IMR-90 (cell line): ENCODE data around the gene TTLL12. TPM values are rescaled to one million over a fixed set of nuclear protein-coding genes. Genes with fewer than 3 reads are reported as not detected.

Experiments used
- ATAC-seq: fragments of 200-7000 bp; cut with Tn5 transposase; 2 replicates; pipeline ENCODE4 v1.9.1; 2020; ENCODE audit warnings: low read depth, mild to moderate bottlenecking, moderate library complexity
- BruUV-seq: library from RNA; stranded (reverse); fragments of 400-500 nt; replicated peaks from 2 replicates; lab custom pipeline; 2021; lab: Mats Ljungman, UMichigan
- CTCF ChIA-PET: fragments of 300-600 bp; formaldehyde crosslinking; extraction: SDS; loops from one replicate; lab custom pipeline; 2021; ENCODE audit warnings: antibody characterized with exemption; lab: Yijun Ruan, JAX
- POLR2A ChIA-PET: fragments of 300-600 bp; sonication (Branson Sonifier 250); formaldehyde crosslinking; loops from one replicate; lab custom pipeline; 2022; ENCODE audit warnings: antibody characterized with exemption; ENCODE audit not compliant: unreplicated experiment; lab: Charles Lee
- DNase-seq: peaks from one replicate; pipeline ENCODE4 v3.0.0; 2013
- H2AFZ ChIP-seq: replicated peaks from 2 replicates; pipeline ENCODE3; 2013; ENCODE audit warnings: low read length, mild to moderate bottlenecking; ENCODE audit not compliant: poor library complexity
- H2AK5ac ChIP-seq: 2 replicates; pipeline ENCODE4 v1.6.1; 2013; ENCODE audit warnings: low read depth, low read length, inconsistent platforms
- H2AK9ac ChIP-seq: replicated peaks from 2 replicates; pipeline ENCODE3; 2013; ENCODE audit warnings: mild to moderate bottlenecking, low read depth, low read length, moderate library complexity; ENCODE audit not compliant: poor library complexity
- H2BK120ac ChIP-seq: 2 replicates; pipeline ENCODE4 v1.6.1; 2013; ENCODE audit warnings: low read depth, low read length, inconsistent platforms
- H2BK15ac ChIP-seq: 3 replicates; pipeline ENCODE4 v1.6.1; 2013; ENCODE audit warnings: low read depth, low read length, inconsistent platforms
- H2BK20ac ChIP-seq: 2 replicates; pipeline ENCODE4 v1.6.1; 2013; ENCODE audit warnings: low read depth, mild to moderate bottlenecking, inconsistent platforms, low read length, moderate library complexity
- H2BK5ac ChIP-seq: 2 replicates; pipeline ENCODE4 v1.6.1; 2013; ENCODE audit warnings: mild to moderate bottlenecking, low read depth, low read length, inconsistent platforms; ENCODE audit not compliant: poor library complexity, severe bottlenecking
- H3K14ac ChIP-seq: replicated peaks from 2 replicates; pipeline ENCODE4 v1.6.1; 2013; ENCODE audit warnings: low read depth, low read length, inconsistent platforms
- H3K18ac ChIP-seq: 2 replicates; pipeline ENCODE4 v1.6.1; 2013; ENCODE audit warnings: low read depth, low read length, control low read depth
- H3K23ac ChIP-seq: 2 replicates; pipeline ENCODE4 v1.6.1; 2013; ENCODE audit warnings: low read depth, low read length, inconsistent platforms
- H3K27ac ChIP-seq: 2 replicates; pipeline ENCODE4 v1.5.1; 2013; ENCODE audit warnings: mild to moderate bottlenecking, control low read depth, low read length; ENCODE audit not compliant: insufficient read depth
- H3K27me3 ChIP-seq: 2 replicates; pipeline ENCODE4 v1.6.1; 2013; ENCODE audit warnings: low read length; ENCODE audit not compliant: control insufficient read depth, insufficient read depth
- H3K36me3 ChIP-seq: 2 replicates; pipeline ENCODE4 v1.6.1; 2013; ENCODE audit warnings: low read length, mixed read lengths; ENCODE audit not compliant: control insufficient read depth, insufficient read depth
- H3K4ac ChIP-seq: 2 replicates; pipeline ENCODE4 v1.6.1; 2013; ENCODE audit warnings: low read depth, low read length, inconsistent platforms
- H3K4me1 ChIP-seq: 2 replicates; pipeline ENCODE4 v1.6.1; 2013; ENCODE audit warnings: low read length, mixed read lengths; ENCODE audit not compliant: control insufficient read depth, insufficient read depth
- H3K4me2 ChIP-seq: 2 replicates; pipeline ENCODE4 v1.6.1; 2013; ENCODE audit warnings: low read depth, mild to moderate bottlenecking, control low read depth, low read length, moderate library complexity
- H3K4me3 ChIP-seq: 2 replicates; pipeline ENCODE4 v1.5.1; 2013; ENCODE audit warnings: low read depth, mild to moderate bottlenecking, control low read depth, low read length, moderate library complexity; ENCODE audit not compliant: insufficient read depth
- H3K56ac ChIP-seq: 2 replicates; pipeline ENCODE4 v1.6.1; 2013; ENCODE audit warnings: low read length, inconsistent platforms; ENCODE audit not compliant: insufficient read depth; ENCODE audit errors: extremely low read depth
- H3K79me1 ChIP-seq, 2 experiments: 2 replicates each; pipeline ENCODE4 v1.6.1; 2013; ENCODE audit warnings: low read length in 2 of 2, inconsistent platforms in 1 of 2, low read depth in 1 of 2
- H3K9ac ChIP-seq: 2 replicates; pipeline ENCODE4 v1.6.1; 2013; ENCODE audit warnings: low read depth, low read length, control low read depth
- H3K9me1 ChIP-seq: 2 replicates; pipeline ENCODE4 v1.6.1; 2013; ENCODE audit warnings: low read length, inconsistent platforms; ENCODE audit not compliant: insufficient read depth
- H3K9me3 ChIP-seq: 2 replicates; pipeline ENCODE4 v1.6.1; 2013; ENCODE audit warnings: low read length; ENCODE audit not compliant: control insufficient read depth, insufficient read depth
- H4K20me1 ChIP-seq: 2 replicates; pipeline ENCODE4 v1.6.1; 2013; ENCODE audit warnings: low read length, inconsistent platforms; ENCODE audit not compliant: insufficient read depth
- H4K5ac ChIP-seq: 2 replicates; pipeline ENCODE4 v1.6.1; 2013; ENCODE audit warnings: mild to moderate bottlenecking, low read depth, low read length, control low read depth
- H4K8ac ChIP-seq, 2 experiments: 2 replicates each; pipeline ENCODE4 v1.6.1; 2013; ENCODE audit warnings: low read depth in 2 of 2, low read length in 2 of 2, control low read depth in 1 of 2, inconsistent platforms in 1 of 2
- H4K91ac ChIP-seq: 2 replicates; pipeline ENCODE4 v1.6.1; 2013; ENCODE audit warnings: low read depth, low read length, inconsistent platforms; ENCODE audit not compliant: insufficient read depth
- CTCF ChIP-seq: conservative IDR thresholded peaks from 2 replicates; pipeline ENCODE4 v1.5.1; 2012; ENCODE audit warnings: mild to moderate bottlenecking, low read depth, low read length, improper control_type of control experiment
- NFE2L2 ChIP-seq: fragments of 150-350 bp; IDR thresholded peaks from 2 replicates; pipeline ENCODE4 v1.6.1; 2016; ENCODE audit warnings: low read depth, mild to moderate bottlenecking, low read length
- RAD21 ChIP-seq: IDR thresholded peaks from 2 replicates; pipeline ENCODE4 v1.6.1; 2012; ENCODE audit warnings: low read length, improper control_type of control experiment
- SMC3 ChIP-seq: fragments of 150-350 bp; IDR thresholded peaks from 2 replicates; pipeline ENCODE4 v1.6.1; 2016; ENCODE audit warnings: low read depth, mild to moderate bottlenecking, antibody characterized with exemption, low read length, moderate library complexity
- WGBS, 2 experiments: methylation state at CpG; one replicate each; pipeline versions ENCODE4 v1.1.5 to v1.1.7; 2013; ENCODE audit warnings: missing lambda C conversion rate in 2 of 2; ENCODE audit not compliant: insufficient read length in 1 of 2; ENCODE audit errors: extremely low coverage in 2 of 2; 5-methylcytosine and 5-hydroxymethylcytosine counted together
- dilution Hi-C: fragments of 300-500 bp; cut with HindIII; formaldehyde crosslinking; loops from one replicate; pipeline ENCODE4 v1.14.3; 2018; ENCODE audit warnings: low sequenced_read_pairs; ENCODE audit not compliant: unreplicated experiment
- in situ Hi-C: fragments of 300-500 bp; cut with MboI; formaldehyde crosslinking; loops from 3 replicates; pipeline ENCODE4 v1.14.3; 2019; ENCODE audit warnings: low sequenced_read_pairs, inconsistent platforms, mixed read lengths
- intact Hi-C: fragments of 100-400 bp; cut with micrococcal nuclease; formaldehyde crosslinking; loops from 2 replicates; pipeline ENCODE4 v1.10.0; 2022
- polyA plus RNA-seq, 3 experiments: library from polyadenylated mRNA; depleted of rRNA; stranded (reverse); fragments of >200 nt; gene quantifications; 2 replicates each; pipeline ENCODE4 v1.2.3, GENCODE V29; 2012; ENCODE audit warnings: low replicate concordance in 1 of 3
- total RNA-seq: library from RNA; depleted of rRNA; stranded (reverse); fragments of >200 nt; gene quantifications from 2 replicates; pipeline ENCODE4 v1.2.3, GENCODE V29; 2012

The TTLL12 gene
- total and polyA plus RNA-seq, 2 of the 4 experiments (the other 2 are of a cell fraction), result 20.9 to 30.1 TPM

- H3K4ac ChIP-seq, result no peak overlapping the region
- peak overlapping the region; percentile 85 for H2AK9ac ChIP-seq
- no peak overlapping the region for H3K56ac ChIP-seq
- no peak overlapping the region for H4K5ac ChIP-seq
- H3K27ac ChIP-seq, result no peak overlapping the region
- intact Hi-C loops (loop anchor here (1.0 kb wide), 2 partner anchors 115 to 154 kb away; no protein-coding TSS in a partner anchor), dilution Hi-C loops (no loop called here), in situ Hi-C loops (no loop called here)
- H4K20me1 ChIP-seq, result no peaks in the 10 kb centered on the region
- no peak overlapping the region for H3K14ac ChIP-seq
- no peak overlapping the region for H3K23ac ChIP-seq
- no TSS peak for BruUV-seq
- H2BK20ac ChIP-seq, result no peak overlapping the region
- H3K18ac ChIP-seq, result no peak overlapping the region
- no peaks in the 10 kb centered on the region for H3K36me3 ChIP-seq
- ChIA-PET POLR2A (no interaction called here), CTCF (interaction anchor here (0.8 to 1.1 kb wide), 3 partner anchors 12 to 147 kb away, joined by 4 read pairs; no protein-coding TSS in a partner anchor)
- H2AK5ac ChIP-seq, result no peak overlapping the region
- no peak overlapping the region for H3K4me3 ChIP-seq
- H2AFZ ChIP-seq, result peak overlapping the region; percentile 53
- TF ChIP-seq RAD21, result peak; percentile 81
- peak; percentile 80 for TF ChIP-seq CTCF
- TF ChIP-seq NFE2L2, result no peak
- peak; percentile 72 for TF ChIP-seq SMC3
- ATAC-seq (peak; percentile 74), DNase-seq (peak; percentile 28)
- peaks cover 46% of the 10 kb centered on the region for H3K27me3 ChIP-seq
- H3K4me1 ChIP-seq, result no peaks in the 10 kb centered on the region; the same call in 1 of the 2 replicates
- H3K9ac ChIP-seq, result no peak overlapping the region
- no peak overlapping the region for H2BK5ac ChIP-seq
- H2BK15ac ChIP-seq, result no peak overlapping the region
- H4K8ac ChIP-seq, result no peak overlapping the region
- H3K79me1 ChIP-seq, result no peaks in the 10 kb centered on the region
- no peak overlapping the region for H3K4me2 ChIP-seq
- H4K91ac ChIP-seq, result no peak overlapping the region
- no peaks in the 10 kb centered on the region for H3K9me3 ChIP-seq
- H3K9me1 ChIP-seq, result no peaks in the 10 kb centered on the region
- WGBS, 2 experiments, result 31% methylated on average over 4 of the region's 23 CpGs; no CpG with 5 or more reads in 1 of the 2 experiments
- no peak overlapping the region for H2BK120ac ChIP-seq
These were observed 44.2 kb upstream of the TTLL12 start for GRCh38 chr22:43230971-43231723.
